ENCODE measurements around the gene ARID2. TPM values are rescaled to one million over a fixed set of nuclear protein-coding genes. Genes with fewer than 3 reads are reported as not detected.

Gene ARID2
- total RNA-seq, 4 donors from 2014 or later, result 30.3 to 35.8 (median 32.8) TPM

- DNase-seq (ENCODE audit: low spot score in 2 of 2), result no peak
- Histone ChIP-seq H3K27ac (no peak overlapping the region), H3K4me1 (peaks cover 0 to 14% (median 3%) of the 10 kb centered on the region in 4 donors), H3K4me3 (no peak overlapping the region), H3K36me3 (no peaks in the 10 kb centered on the region), H3K27me3 (no peaks in the 10 kb centered on the region), H3K9me3 (no peaks in the 10 kb centered on the region)
- TF ChIP-seq POLR2A (IDR thresholded peaks at IDR 0.05), result no peak
- no peak for TF ChIP-seq EP300 (IDR thresholded peaks at IDR 0.05)
- no peak for TF ChIP-seq CTCF (IDR thresholded peaks at IDR 0.05)
These were observed 73.6 kb downstream of the ARID2 start for GRCh38 chr12:45803111-45803510.

- H3K36me3 ChIP-seq, result peaks cover 0 to 18% (median 0%) of the 10 kb centered on the region in 3 donors
- H3K4me3 ChIP-seq, result no peak overlapping the region
- TF ChIP-seq CTCF (IDR thresholded peaks at IDR 0.05) (peak in 1 of 5 experiments; percentile 13), EP300 (IDR thresholded peaks at IDR 0.05) (no peak)
- H3K4me1 ChIP-seq, result no peaks in the 10 kb centered on the region
- H3K27me3 ChIP-seq, result no peaks in the 10 kb centered on the region
- no peak overlapping the region for H3K27ac ChIP-seq
- no peaks in the 10 kb centered on the region for H3K9me3 ChIP-seq
- WGBS, 2 donors, result 69 to 70% methylated on average over 1 of the region's 1 CpG
- DNase-seq (ENCODE audit: low spot score in 2 of 2), result no peak
These were observed 87.1 kb downstream of the ARID2 start for GRCh38 chr12:45816652-45817051.

GRCh38 chr12:45827974-45828373, 98.5 kb downstream of the ARID2 start:
- TF ChIP-seq EP300 (IDR thresholded peaks at IDR 0.05) (no peak), CTCF (IDR thresholded peaks at IDR 0.05) (no peak), POLR2A (IDR thresholded peaks at IDR 0.05) (no peak)
- no peak for DNase-seq (ENCODE audit: low spot score in 2 of 2)
- Histone ChIP-seq H3K27ac (no peak overlapping the region), H3K4me1 (no peaks in the 10 kb centered on the region), H3K36me3 (peaks cover 0 to 37% (median 0%) of the 10 kb centered on the region in 3 donors), H3K4me3 (no peak overlapping the region), H3K27me3 (no peaks in the 10 kb centered on the region), H3K9me3 (no peaks in the 10 kb centered on the region)
- WGBS, 2 donors, result 81 to 86% methylated on average over 3 of the region's 3 CpGs

GRCh38 chr12:45828402-45828801, 98.9 kb downstream of the ARID2 start:
- no peaks in the 10 kb centered on the region for H3K9me3 ChIP-seq
- no peaks in the 10 kb centered on the region for H3K4me1 ChIP-seq
- no peak overlapping the region for H3K4me3 ChIP-seq
- TF ChIP-seq POLR2A (IDR thresholded peaks at IDR 0.05) (no peak), EP300 (IDR thresholded peaks at IDR 0.05) (no peak), CTCF (IDR thresholded peaks at IDR 0.05) (no peak)
- WGBS, 2 donors, result 44 to 53% methylated on average over 2 of the region's 2 CpGs
- H3K27ac ChIP-seq, result no peak overlapping the region
- DNase-seq (ENCODE audit: low spot score in 2 of 2), result no peak
- peaks cover 0 to 33% (median 0%) of the 10 kb centered on the region in 3 donors for H3K36me3 ChIP-seq
- no peaks in the 10 kb centered on the region for H3K27me3 ChIP-seq

GRCh38 chr12:45831590-45831989, 102.1 kb downstream of the ARID2 start:
- Histone ChIP-seq H3K4me1 (no peaks in the 10 kb centered on the region), H3K4me3 (no peak overlapping the region), H3K9me3 (peaks cover 0 to 7% (median 0%) of the 10 kb centered on the region in 4 donors), H3K36me3 (peaks cover 0 to 43% (median 0%) of the 10 kb centered on the region in 3 donors), H3K27ac (no peak overlapping the region), H3K27me3 (no peaks in the 10 kb centered on the region)
- WGBS, 2 donors, result 98% methylated on average over 2 of the region's 2 CpGs
- TF ChIP-seq EP300 (IDR thresholded peaks at IDR 0.05), result no peak
- TF ChIP-seq CTCF (IDR thresholded peaks at IDR 0.05), result no peak
- no peak for TF ChIP-seq POLR2A (IDR thresholded peaks at IDR 0.05)
- DNase-seq (ENCODE audit: low spot score in 2 of 2), result no peak
